GM12878 (cell line): Measurements from ENCODE around the gene ANKS1A. TPM values are rescaled to one million over a fixed set of nuclear protein-coding genes. Genes with fewer than 3 reads are reported as not detected.

ENCODE experiments used
- ATAC-seq: fragments of 200-7000 bp; cut with Tn5 transposase; 3 replicates; pipeline ENCODE4 v1.9.1; 2020; ENCODE audit warnings: mild to moderate bottlenecking, moderate library complexity
- BruUV-seq: library from RNA; stranded (reverse); fragments of 400-500 nt; replicated peaks from 2 replicates; lab custom pipeline; 2021; lab: Mats Ljungman, UMichigan
- CTCF ChIA-PET: fragments of 300-600 bp; sonication (Branson Sonifier 250); formaldehyde crosslinking; extraction: SDS; loops from one replicate; lab custom pipeline; 2021; ENCODE audit warnings: inconsistent platforms; lab: Yijun Ruan, JAX
- POLR2A ChIA-PET: fragments of 350-600 bp; formaldehyde crosslinking; extraction: SDS; loops from one replicate; lab custom pipeline; 2021; ENCODE audit warnings: inconsistent platforms; lab: Charles Lee
- RAD21 ChIA-PET: fragments of 300-600 bp; sonication (Branson Sonifier 250); formaldehyde crosslinking; loops from one replicate; lab custom pipeline; 2023; ENCODE audit warnings: antibody characterized with exemption; ENCODE audit not compliant: unreplicated experiment; lab: Charles Lee
- SMC1A ChIA-PET: fragments of 300-600 bp; sonication (Branson Sonifier 250); formaldehyde crosslinking; loops from one replicate; lab custom pipeline; 2023; ENCODE audit not compliant: unreplicated experiment, uncharacterized antibody; lab: Charles Lee
- DNase-seq: peaks from one replicate; pipeline ENCODE4 v3.0.0-alpha.2; 2011; ENCODE audit warnings: low read depth, low spot score
- FAIRE-seq: peaks from 3 replicates; lab custom pipeline; 2011; peaks lifted over from hg19 to GRCh38; lab: Jason Lieb, UNC
- H2AFZ ChIP-seq: 2 replicates; pipeline ENCODE4 v1.6.0; 2011; ENCODE audit warnings: low read depth, low read length, control low read depth; ENCODE audit not compliant: control insufficient read depth
- H3K27ac ChIP-seq: 2 replicates; pipeline ENCODE4 v1.5.1; 2011; ENCODE audit warnings: control low read depth; ENCODE audit not compliant: control insufficient read depth, insufficient read depth
- H3K27me3 ChIP-seq, 2 experiments: replicated peaks in 1 of 2; 2 replicates each; pipeline versions ENCODE4 v1.6.0 to v1.6.1; 2011; ENCODE audit warnings: low read length in 1 of 2; ENCODE audit not compliant: control insufficient read depth in 2 of 2, insufficient read depth in 2 of 2
- H3K36me3 ChIP-seq, 2 experiments: 2 replicates each; pipeline ENCODE4 v1.5.1; 2011; ENCODE audit warnings: low read length in 1 of 2; ENCODE audit not compliant: control insufficient read depth in 2 of 2, insufficient read depth in 2 of 2
- H3K4me1 ChIP-seq: 2 replicates; pipeline ENCODE4 v1.6.1; 2011; ENCODE audit warnings: mild to moderate bottlenecking, low read length, moderate library complexity, mixed read lengths; ENCODE audit not compliant: control insufficient read depth, insufficient read depth
- H3K4me2 ChIP-seq: 2 replicates; pipeline ENCODE4 v1.6.0; 2011; ENCODE audit warnings: control low read depth; ENCODE audit not compliant: control insufficient read depth, insufficient read depth
- H3K4me3 ChIP-seq: fragments of 200-600 bp; sonication (generic); 2 replicates; pipeline ENCODE4 v1.5.1; 2016
- H3K79me2 ChIP-seq: 2 replicates; pipeline ENCODE4 v1.6.0; 2011; ENCODE audit warnings: low read length; ENCODE audit not compliant: control insufficient read depth, insufficient read depth
- H3K9ac ChIP-seq: 2 replicates; pipeline ENCODE4 v1.8.0; 2011; ENCODE audit warnings: low read length, control low read depth, mixed read lengths; ENCODE audit not compliant: control insufficient read depth, insufficient read depth
- H3K9me3 ChIP-seq: replicated peaks from 3 replicates; pipeline ENCODE4 v1.5.1; 2011; ENCODE audit warnings: mild to moderate bottlenecking, low read length; ENCODE audit not compliant: control insufficient read depth, insufficient read depth
- H4K20me1 ChIP-seq: 2 replicates; pipeline ENCODE4 v1.6.0; 2011; ENCODE audit not compliant: control insufficient read depth, insufficient read depth
- ASH2L ChIP-seq: fragments of 300-600, 200-600 bp; sonication (generic); IDR thresholded peaks from 2 replicates; pipeline ENCODE4 v1.6.1; 2017; ENCODE audit warnings: low read depth, mild to moderate bottlenecking, borderline replicate concordance
- NFIC ChIP-seq: IDR thresholded peaks from 2 replicates; pipeline ENCODE4 v1.6.1; 2012; ENCODE audit warnings: low read depth, mild to moderate bottlenecking, inconsistent platforms, low read length, moderate library complexity
- TARDBP ChIP-seq: IDR thresholded peaks from 2 replicates; pipeline ENCODE4 v1.6.1; 2016; ENCODE audit warnings: borderline replicate concordance
- TCF3 ChIP-seq: IDR thresholded peaks from 2 replicates; pipeline ENCODE4 v1.6.1; 2012; ENCODE audit warnings: low read depth, mild to moderate bottlenecking, low read length, borderline replicate concordance; ENCODE audit not compliant: insufficient read depth
- ZNF687 ChIP-seq: fragments of 450-650 bp; IDR thresholded peaks from 2 replicates; pipeline ENCODE4 v1.6.1; 2017; ENCODE audit warnings: mild to moderate bottlenecking, moderate library complexity
- ZZZ3 ChIP-seq: IDR thresholded peaks from 2 replicates; pipeline ENCODE4 v1.6.1; 2011; ENCODE audit warnings: low read depth; ENCODE audit not compliant: control insufficient read depth, insufficient read length
- in situ Hi-C: fragments of 300-500 bp; cut with MboI; formaldehyde crosslinking; loops from 9 replicates; pipeline ENCODE4 v1.14.3; 2018; ENCODE audit warnings: mixed read lengths
- intact Hi-C: fragments of 100-400 bp; cut with micrococcal nuclease; formaldehyde crosslinking; loops from one replicate; pipeline ENCODE4 v1.14.2; 2022; ENCODE audit not compliant: unreplicated experiment
- polyA plus RNA-seq, 11 experiments: library from polyadenylated mRNA; depleted of rRNA in 4 of 11; unstranded in 6 of 11; stranded (reverse) in 5 of 11; fragments of >200 nt; fragmentation: Nextera tagmentation in 4 of 11; fragmentation: Illumina TruSeq in 1 of 11; extraction: Ambion mirVana in 4 of 11; extraction: Trizol in 1 of 11; gene quantifications; 1 replicate in 1 of 11; 2 replicates in 10 of 11; pipeline versions ENCODE4 v1.2.1 to v1.2.3, GENCODE V29; 2011 to 2016; ENCODE audit warnings: inconsistent platforms in 2 of 11, missing spikeins in 2 of 11, low read depth in 1 of 11
- total RNA-seq, 4 experiments: library from RNA; depleted of rRNA in 3 of 4; stranded (reverse); fragments of >200 nt in 3 of 4; fragmentation: Illumina TruSeq in 1 of 4; extraction: Trizol in 1 of 4; gene quantifications; 2 replicates each; pipeline versions ENCODE4 v1.2.1 to v1.2.3, GENCODE V29; 2013 to 2021
- TF ChIP-seq, protein P1 (sequence below): IDR thresholded peaks from 2 replicates; pipeline ENCODE4 v1.6.1; 2011; ENCODE audit warnings: borderline replicate concordance, low read depth, mild to moderate bottlenecking, moderate library complexity, mixed read lengths, low read length; ENCODE audit not compliant: insufficient read depth; ENCODE audit errors: extremely low read length

The ANKS1A gene
- total and polyA plus RNA-seq, 10 of the 15 experiments (the other 5 are each of a cell fraction or from before 2014, with no cell fraction given) = 0.60 to 7.0 (median 3.0) TPM

GRCh38 chr6:34926655-34927054 lies 37.6 kb downstream of the ANKS1A start:
- H3K27me3 ChIP-seq = no peaks in the 10 kb centered on the region
- no peak overlapping the region for H3K27ac ChIP-seq
- H3K9me3 ChIP-seq = no peaks in the 10 kb centered on the region
- FAIRE-seq (no peak), ATAC-seq (no peak), DNase-seq (no peak)
- ChIA-PET POLR2A (interaction anchor here (0.6 kb wide), 1 partner anchor 78 kb away, joined by 7 read pairs; no protein-coding TSS in a partner anchor), SMC1A (no interaction called here), RAD21 (no interaction called here), CTCF (no interaction called here)
- no peaks in the 10 kb centered on the region for H3K4me1 ChIP-seq
- H3K36me3 ChIP-seq = no peaks in the 10 kb centered on the region
- H2AFZ ChIP-seq = no peak overlapping the region
- no peaks in the 10 kb centered on the region for H4K20me1 ChIP-seq
- H3K4me2 ChIP-seq = no peak overlapping the region
- in situ Hi-C loops (no loop called here), intact Hi-C loops (no loop called here)
- no TSS peak for BruUV-seq
- H3K79me2 ChIP-seq = no peaks in the 10 kb centered on the region
- TF ChIP-seq ZZZ3 (no peak), ASH2L (no peak), TCF3 (no peak), NFIC (no peak), TARDBP (no peak), ZNF687 (no peak)
- TF ChIP-seq, protein P1, sequence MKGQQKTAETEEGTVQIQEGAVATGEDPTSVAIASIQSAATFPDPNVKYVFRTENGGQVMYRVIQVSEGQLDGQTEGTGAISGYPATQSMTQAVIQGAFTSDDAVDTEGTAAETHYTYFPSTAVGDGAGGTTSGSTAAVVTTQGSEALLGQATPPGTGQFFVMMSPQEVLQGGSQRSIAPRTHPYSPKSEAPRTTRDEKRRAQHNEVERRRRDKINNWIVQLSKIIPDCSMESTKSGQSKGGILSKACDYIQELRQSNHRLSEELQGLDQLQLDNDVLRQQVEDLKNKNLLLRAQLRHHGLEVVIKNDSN = no peak
- H3K9ac ChIP-seq = no peak overlapping the region
- no peak overlapping the region for H3K4me3 ChIP-seq
